Measurements from ENCODE around the gene CNN2.
A peak's percentile ranks its signal among the peaks of the same experiment; 100 is the strongest.

CNN2 gene

DNA sequence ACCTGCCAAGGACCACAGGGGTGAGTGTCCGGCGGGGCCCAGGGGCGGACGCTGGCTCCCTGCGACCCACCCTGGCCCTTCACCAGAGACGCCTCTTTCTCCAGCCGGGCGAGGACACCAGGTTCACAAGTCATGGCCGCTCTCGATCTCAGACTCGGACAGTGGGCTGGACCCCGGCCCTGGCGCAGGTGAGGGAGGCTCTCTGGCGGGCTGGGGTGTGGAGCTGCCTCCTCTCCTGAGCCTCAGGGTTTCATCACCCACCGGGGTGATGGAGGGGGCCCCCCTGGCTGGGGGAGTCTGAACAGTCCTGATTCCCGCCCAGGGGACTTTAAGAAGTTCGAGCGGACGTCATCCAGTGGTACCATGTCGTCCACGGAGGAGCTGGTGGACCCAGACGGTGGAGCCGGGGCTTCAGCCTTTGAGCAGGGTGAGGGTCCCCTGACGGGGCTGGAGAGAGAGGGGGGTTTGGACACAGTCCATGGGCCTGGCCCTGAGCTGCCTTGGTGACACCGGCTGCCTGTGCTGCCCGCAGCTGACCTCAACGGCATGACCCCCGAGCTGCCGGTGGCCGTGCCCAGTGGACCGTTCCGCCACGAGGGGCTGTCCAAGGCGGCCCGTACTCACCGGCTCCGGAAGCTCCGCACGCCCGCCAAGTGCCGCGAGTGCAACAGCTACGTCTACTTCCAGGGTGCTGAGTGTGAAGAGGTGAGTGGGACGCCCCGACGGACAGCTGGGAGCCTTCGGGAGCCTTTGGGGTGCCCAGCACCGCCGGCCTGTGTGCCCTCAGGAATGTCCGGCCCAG lies 54.2 kb downstream of the CNN2 start:
- DNase-seq (ENCODE audit: extremely low read depth in 1 of 2, low read depth in 1 of 2): no peak

DNA sequence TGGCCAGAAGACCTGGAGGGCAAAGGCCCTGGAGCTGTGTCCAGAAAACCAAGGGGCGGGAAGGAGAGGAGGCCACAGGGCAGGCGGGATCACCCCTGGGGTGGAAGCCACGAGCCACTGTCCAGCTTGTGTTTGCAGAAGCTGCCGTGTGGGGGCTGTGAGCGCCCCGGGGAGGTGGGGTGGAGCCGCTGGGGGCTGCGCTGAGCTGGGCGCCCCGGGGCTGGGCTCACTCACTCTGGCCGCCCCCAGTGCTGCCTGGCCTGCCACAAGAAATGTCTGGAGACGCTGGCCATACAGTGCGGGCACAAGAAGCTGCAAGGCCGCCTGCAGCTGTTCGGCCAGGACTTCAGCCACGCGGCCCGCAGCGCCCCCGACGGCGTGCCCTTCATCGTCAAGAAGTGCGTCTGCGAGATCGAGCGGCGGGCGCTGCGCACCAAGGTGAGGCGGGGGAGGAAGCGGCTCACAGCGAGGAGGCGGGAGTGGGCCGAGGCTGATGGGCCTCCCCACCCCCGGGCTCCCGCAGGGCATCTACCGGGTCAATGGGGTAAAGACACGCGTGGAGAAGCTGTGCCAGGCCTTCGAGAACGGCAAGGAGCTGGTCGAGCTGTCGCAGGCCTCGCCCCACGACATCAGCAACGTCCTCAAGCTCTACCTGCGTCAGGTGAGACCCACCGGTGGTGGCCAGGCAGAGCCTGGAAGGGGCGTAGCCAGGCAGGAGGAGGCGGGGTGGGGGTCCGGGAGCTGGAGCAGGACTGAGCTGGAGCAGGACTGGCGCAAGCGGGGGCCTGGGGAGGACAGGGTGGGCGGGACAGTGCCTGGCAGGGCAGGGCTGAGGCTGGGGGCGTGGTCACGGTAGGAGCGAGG lies 55.1 kb downstream of the CNN2 start:
- no peak for DNase-seq (ENCODE audit: extremely low read depth in 1 of 2, low read depth in 1 of 2)

DNA sequence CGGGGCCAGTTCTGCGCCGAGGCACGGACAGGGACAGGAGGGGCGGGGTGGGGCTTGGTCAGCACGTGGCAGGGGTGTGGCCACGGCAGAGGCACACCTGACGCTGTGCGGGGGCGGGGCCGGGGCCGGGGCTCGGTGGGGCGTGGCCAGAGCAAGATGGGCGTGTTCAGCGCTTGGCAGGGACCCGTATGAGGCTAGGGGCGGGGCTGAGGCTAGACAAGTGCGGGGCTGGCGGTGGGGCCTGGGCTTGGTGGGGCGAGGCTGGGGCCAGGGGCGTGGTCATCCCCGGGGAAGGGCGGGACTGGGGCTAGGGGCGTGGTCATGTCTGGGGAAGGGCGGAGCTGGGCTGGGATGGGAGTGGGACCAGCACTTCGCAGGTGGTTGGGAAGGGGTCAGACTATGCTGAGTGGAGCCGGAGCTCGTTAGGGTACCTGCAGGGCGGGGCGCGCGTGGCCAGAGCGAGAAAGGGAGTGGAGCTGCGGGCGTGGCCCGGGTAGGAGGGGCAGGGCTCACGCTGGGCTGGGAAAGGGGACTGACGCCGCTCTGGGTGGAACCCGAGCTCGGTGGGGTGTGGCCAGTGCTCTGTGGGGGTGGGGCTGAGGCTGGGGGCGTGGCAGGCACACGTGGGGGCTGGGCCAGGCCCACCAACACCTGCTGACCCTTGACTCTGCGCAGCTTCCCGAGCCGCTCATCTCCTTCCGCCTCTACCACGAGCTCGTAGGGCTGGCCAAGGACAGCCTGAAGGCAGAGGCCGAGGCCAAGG lies 55.9 kb downstream of the CNN2 start:
- DNase-seq (ENCODE audit: extremely low read depth in 1 of 2, low read depth in 1 of 2): peak in 1 of 2 donors; percentile 69

DNA sequence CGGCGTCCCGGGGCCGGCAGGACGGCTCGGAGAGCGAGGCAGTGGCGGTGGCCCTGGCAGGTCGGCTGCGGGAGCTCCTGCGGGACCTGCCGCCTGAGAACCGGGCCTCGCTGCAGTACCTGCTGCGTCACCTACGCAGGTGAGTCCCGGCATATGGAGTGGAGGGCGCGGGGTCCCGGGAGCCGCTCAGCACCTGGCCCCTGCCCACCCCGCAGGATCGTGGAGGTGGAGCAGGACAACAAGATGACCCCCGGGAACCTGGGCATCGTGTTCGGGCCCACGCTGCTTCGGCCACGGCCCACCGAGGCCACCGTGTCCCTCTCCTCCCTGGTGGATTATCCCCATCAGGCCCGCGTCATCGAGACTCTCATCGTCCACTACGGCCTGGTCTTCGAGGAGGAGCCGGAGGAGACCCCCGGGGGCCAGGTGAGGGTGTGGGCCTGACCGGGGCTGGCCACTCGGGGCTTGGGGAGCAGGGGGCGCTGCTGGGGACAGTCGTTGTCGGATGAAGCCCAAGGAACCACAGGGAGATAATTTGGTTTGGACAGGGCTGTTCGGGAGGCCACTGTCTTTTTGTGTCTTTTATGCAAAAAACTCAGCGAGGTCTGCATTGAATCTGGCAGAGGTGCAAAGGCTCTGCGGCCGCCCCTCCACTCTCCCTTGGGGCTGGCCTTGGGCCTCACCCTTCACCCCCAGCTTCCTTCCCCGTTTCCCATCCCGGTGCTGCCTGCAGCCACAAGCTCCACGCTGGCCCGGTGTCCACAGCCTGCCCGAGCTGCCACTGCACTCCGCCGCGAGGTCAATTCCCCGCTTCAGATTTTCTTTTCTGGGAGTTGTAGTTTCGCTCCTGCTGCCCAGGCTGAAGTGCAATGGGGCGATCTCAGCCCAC lies 56.8 kb downstream of the CNN2 start:
- DNase-seq (ENCODE audit: extremely low read depth in 1 of 2, low read depth in 1 of 2): no peak

DNA sequence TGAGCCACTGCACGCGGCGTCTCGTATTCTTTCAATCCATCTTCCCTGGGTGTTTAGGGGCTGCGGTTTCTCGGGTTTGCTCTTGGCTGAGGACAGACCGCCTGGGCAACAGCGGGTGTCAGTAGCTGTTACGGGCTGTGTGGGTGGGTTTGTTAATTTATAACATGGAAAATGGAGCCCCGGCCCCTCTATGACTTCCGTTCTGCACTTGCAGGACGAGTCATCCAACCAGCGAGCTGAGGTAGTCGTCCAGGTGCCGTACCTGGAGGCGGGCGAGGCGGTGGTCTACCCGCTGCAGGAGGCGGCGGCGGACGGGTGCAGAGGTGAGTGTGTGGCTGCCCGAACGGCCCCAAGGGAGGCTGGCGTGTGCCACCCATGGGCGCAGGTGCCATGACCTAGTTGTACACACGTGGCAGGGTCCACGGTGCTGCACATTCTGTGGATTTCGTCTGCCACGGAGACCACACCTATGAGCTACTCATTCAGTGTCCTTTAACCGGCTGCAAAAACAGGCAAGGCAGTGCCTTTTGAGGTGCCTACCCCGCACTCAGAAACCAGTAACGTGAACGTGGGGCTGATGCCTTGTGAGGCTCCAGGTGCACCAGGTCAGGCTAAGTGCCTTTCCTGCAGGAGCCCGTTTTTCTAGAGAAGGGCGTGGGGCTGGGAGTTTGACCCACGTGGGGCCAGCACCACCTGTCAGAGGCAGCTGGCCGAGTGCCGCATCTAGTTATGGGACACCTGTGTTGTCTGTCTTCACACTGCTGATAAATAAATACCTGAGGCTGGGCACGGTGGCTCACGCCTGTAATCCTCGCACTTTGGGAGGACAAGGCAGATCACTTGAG lies 57.8 kb downstream of the CNN2 start:
- DNase-seq (ENCODE audit: extremely low read depth in 1 of 2, low read depth in 1 of 2): no peak

DNA sequence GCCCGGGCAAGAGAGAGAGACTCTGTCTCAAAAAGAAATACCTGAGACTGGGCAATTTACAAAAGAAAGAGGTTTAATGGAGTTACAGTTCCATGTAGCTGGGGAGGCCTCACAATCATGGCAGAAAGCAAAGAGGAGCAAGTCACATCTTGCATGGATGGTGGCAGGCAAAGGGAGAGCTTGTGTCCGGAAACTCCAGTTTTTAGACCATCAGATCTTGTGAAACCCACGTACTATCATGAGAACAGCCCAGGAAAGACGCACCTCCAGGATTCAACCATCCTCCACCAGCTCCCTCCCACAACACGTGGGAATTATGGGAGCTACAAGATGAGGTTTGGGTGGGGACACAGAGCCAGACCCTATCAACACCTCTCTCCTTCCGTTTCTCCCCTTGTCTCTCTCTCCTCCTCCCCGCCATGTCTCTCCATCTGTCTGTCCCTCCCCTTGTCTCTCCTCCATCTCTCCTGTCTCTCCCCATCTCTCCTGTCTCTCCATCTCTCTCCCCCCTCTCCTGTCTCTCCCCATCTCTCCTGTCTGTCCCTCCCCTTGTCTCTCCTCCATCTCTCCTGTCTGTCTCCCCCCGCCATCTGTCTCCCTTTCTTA lies 58.7 kb downstream of the CNN2 start:
- DNase-seq (ENCODE audit: extremely low read depth in 1 of 2, low read depth in 1 of 2): no peak

DNA sequence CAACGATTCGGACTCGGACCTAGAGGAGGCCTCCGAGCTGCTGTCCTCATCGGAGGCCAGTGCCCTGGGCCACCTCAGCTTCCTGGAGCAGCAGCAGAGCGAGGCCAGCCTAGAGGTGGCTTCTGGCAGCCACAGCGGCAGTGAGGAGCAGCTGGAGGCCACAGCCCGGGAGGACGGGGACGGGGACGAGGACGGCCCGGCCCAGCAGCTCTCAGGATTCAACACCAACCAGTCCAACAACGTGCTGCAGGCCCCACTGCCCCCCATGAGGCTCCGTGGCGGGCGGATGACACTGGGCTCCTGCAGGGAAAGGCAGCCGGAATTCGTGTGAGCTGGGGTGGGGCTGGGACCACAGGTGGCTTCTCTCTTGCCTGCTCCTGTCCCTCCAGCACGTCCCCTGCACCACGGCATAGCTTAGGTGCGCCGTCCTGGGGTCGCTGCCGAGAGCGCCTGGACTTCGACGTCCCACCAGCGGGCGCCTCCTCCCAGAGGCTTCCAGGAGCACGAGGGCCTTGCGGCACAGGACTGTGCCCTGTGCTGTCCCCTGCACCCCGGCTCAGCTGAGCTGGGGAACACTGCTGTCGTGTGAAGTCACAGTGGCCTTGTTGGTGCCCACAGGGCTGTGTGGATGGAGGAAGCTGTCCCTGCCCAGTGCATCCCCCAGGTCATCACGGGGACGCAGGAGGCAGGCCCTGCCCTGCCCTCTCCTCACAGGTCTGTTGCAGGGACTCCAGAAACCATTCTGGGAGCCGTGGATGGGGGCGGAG lies 59.5 kb downstream of the CNN2 start:
- no peak for DNase-seq (ENCODE audit: extremely low read depth in 1 of 2, low read depth in 1 of 2)

DNA sequence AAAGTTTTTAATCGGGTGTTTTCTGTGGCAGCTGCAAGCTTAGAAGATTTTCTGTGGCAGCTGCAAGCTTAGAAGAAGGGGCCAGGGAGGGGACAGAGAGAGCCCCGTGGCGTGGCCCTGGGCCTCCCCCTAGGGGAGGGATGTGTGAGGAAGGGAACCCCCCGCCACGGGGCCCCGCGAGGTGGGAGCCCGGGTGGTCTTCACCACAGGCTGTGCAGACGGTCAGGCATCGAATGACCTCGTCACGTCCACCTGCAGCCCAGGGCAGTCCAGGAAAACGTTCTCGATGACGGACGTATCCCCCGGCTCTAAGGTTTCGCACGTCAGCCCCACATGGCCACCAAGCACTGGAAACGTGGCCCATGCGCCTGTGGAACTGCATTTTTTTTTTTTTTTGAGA lies 60.2 kb downstream of the CNN2 start:
- no peak for DNase-seq (ENCODE audit: extremely low read depth in 1 of 2, low read depth in 1 of 2)

DNA sequence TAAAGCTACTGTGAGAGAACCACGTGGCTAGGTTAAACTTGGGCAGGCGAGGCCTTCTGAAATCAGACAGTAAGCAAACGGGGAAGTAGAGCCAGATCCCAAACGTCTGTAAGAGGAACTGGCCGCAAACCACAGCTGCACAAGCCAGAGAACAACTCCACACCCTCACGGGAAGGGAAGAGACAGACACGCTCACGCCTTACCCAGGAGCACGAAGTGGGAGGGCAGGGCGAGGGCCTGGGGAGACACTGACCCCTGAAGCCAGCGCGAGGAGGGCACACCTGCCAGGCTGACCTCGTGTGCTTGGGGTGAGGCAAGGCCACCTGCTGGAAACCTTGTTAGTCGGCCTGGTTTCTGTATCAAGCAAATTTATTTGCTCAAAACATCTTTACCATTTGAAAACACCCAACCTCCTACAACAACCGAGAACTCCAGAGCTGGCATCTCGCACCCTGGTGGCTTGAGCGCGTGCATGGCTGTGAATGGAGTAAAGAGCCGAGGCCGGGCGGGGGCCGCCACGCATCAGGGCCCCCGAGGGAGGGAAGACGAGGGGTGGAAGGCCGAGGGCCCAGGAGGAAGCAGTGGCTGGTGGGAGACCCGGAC lies 61.5 kb downstream of the CNN2 start:
- no peak for DNase-seq (ENCODE audit: extremely low read depth in 1 of 2, low read depth in 1 of 2)

DNA sequence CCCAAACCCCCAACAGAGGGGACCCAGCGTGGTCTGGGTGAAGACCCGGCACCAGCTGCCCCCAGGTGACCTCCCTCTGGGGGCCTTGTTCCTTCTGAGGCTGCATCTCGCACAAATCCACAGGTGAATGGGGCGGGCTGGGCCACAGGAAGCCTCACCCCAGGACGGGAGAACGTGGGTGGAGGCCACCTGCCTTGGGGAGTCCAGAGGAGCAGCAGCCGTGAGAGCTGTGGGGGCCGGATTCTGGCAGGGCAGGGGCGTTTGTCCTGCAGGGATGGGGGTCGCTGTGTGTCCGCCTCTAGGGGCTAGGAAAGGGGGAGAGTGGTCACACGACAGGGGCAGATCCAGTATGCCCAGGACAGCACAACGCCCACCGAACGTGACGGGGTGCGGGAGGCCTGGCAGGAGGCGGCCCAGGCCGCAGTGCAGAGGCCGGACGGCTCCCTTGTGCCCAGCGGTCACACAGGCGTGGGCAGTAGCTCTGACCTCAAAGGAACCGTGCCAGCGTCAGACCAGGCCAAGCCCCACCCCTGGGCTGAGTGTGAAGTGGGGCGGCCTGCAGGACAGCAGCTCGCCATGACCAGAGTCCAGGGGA lies 62.1 kb downstream of the CNN2 start:
- DNase-seq (ENCODE audit: extremely low read depth in 1 of 2, low read depth in 1 of 2): no peak
